ENCODE data around the gene LRRD1.
"Not testable (repeated sequence)": the region's sequence is repeated elsewhere in the genome, so short reads cannot be mapped to it uniquely, and the experiment has no call there.

Gene LRRD1

DNA sequence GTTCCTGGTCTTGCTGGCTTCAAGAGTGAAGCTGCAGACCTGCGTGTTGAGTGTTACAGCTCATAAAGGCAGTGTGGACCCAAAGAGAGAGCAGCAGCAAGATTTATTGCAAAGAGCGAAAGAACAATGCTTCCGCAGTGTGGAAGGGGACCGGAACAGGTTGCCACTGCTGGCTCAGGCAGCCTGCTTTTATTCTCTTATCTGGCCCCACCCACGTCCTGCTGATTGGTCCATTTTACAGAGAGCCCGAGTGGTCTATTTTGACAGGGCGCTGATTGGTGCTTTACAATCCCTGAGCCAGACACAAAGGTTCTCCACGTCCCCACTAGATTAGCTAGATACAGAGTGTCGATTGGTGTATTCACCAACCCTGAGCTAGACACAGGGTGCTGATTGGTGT is 36.2 kb downstream of the LRRD1 start:
- H3K4me1 ChIP-seq (ENCODE audit: control insufficient read depth in 1 of 2, insufficient read depth in 2 of 2, low read length in 2 of 2); H3K4me3 ChIP-seq (ENCODE audit: low read depth in 1 of 2, low read length in 2 of 2); H3K27me3 ChIP-seq (ENCODE audit: control insufficient read depth in 1 of 2, insufficient read depth in 2 of 2, low read length in 2 of 2); H3K36me3 ChIP-seq (ENCODE audit: control insufficient read depth in 1 of 2, insufficient read depth in 2 of 2, low read length in 2 of 2); H3K27ac ChIP-seq (ENCODE audit: low read depth, low read length); H3K9ac ChIP-seq (ENCODE audit: low read depth in 1 of 2, low read length in 2 of 2); H3K9me3 ChIP-seq (ENCODE audit: control insufficient read depth in 1 of 2, low read length in 2 of 2): not testable (repeated sequence)

DNA sequence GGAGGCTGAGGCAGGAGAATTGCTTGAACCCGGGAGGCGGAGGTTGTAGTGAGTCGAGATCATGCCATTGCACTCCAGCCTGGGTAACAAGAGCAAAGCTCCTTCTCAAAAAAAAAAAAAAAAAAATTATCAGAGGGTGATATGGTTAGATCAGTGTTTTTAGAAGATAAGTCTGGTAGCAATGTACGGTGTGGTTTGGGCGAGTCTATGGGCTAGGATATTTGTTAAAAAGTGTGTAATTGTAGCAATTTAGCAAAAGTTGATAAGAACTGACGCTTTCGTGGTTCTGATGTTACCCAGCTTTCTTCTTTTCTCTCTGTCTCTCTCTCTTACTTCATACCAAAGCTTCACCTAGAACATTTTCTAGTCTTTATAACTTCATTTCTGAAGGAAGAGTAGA is 37.8 kb downstream of the LRRD1 start:
- H3K9ac ChIP-seq (ENCODE audit: low read depth in 1 of 2, low read length in 2 of 2), result no peak overlapping the region
- H3K4me3 ChIP-seq (ENCODE audit: low read depth in 1 of 2, low read length in 2 of 2), result no peak overlapping the region
- no peaks in the 10 kb centered on the region for H3K4me1 ChIP-seq (ENCODE audit: control insufficient read depth in 1 of 2, insufficient read depth in 2 of 2, low read length in 2 of 2)
- no peak overlapping the region for H3K27ac ChIP-seq (ENCODE audit: low read depth, low read length)
- H3K36me3 ChIP-seq (ENCODE audit: control insufficient read depth in 1 of 2, insufficient read depth in 2 of 2, low read length in 2 of 2), result no peaks in the 10 kb centered on the region
- no peaks in the 10 kb centered on the region for H3K9me3 ChIP-seq (ENCODE audit: control insufficient read depth in 1 of 2, low read length in 2 of 2)
- no peaks in the 10 kb centered on the region for H3K27me3 ChIP-seq (ENCODE audit: control insufficient read depth in 1 of 2, insufficient read depth in 2 of 2, low read length in 2 of 2)

DNA sequence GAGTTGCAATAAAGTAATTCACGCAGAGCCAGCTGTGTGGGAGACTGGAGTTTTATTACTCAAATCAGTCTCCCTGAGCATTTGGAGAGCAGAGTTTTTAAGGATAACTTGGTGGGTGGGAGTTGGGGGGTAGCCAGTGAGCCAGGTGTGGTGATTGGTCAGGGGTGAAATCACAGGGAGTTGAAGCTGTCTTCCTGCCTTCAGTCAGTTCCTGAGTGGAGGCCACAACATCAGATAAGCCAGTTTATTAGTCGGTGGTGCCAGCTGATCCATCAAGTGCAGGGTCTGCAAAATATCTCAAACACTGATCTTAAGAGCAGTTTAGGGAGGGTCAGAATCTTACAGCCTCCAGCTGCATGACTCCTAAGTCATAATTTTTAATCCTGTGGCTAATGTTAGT is 41.4 kb downstream of the LRRD1 start:
- H3K4me3 ChIP-seq (ENCODE audit: low read depth in 1 of 2, low read length in 2 of 2), result no peak overlapping the region
- no peak overlapping the region for H3K27ac ChIP-seq (ENCODE audit: low read depth, low read length)
- no peaks in the 10 kb centered on the region for H3K27me3 ChIP-seq (ENCODE audit: control insufficient read depth in 1 of 2, insufficient read depth in 2 of 2, low read length in 2 of 2)
- no peaks in the 10 kb centered on the region for H3K36me3 ChIP-seq (ENCODE audit: control insufficient read depth in 1 of 2, insufficient read depth in 2 of 2, low read length in 2 of 2)
- H3K9ac ChIP-seq (ENCODE audit: low read depth in 1 of 2, low read length in 2 of 2), result no peak overlapping the region
- peaks cover 6 to 13% of the 10 kb centered on the region in 2 donors for H3K4me1 ChIP-seq (ENCODE audit: control insufficient read depth in 1 of 2, insufficient read depth in 2 of 2, low read length in 2 of 2)
- H3K9me3 ChIP-seq (ENCODE audit: control insufficient read depth in 1 of 2, low read length in 2 of 2), result no peaks in the 10 kb centered on the region

DNA sequence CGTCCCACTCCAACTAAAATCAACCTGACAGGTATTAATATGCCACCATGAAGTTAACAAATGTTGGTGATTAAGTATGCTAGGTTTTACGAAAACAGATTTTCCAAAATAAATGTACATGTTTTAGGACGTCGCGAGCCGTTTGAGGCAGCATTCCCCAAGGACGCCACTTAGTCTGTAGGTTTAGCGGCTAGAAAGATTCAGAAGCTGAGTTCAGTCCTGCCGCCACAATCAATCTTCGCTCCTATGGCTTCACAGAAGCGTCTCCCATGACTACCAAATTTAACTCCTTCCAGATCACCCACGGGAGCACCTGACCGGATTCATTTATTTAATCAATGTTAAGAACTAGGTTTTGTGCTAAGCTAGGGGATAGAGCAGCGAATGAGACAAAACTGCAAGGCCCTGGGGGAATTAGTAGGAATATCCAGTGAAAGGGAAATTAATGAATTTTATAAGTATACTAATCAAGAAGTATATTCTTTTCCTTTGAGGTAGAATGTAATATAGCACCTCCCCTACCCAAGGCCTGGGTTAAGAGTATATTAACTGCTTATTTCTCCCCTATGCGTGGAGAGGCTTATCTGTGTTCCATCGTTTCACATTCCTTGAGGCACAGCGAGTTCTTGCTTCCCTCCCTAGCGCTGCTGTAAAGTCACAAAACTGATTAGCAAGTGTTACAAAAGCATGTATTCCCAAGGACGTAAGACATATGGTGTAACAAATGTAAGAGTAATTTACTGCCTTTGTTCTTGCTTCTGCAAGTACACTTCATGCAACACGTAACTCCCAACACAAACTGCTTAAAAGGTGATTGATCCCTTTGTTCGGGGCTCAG is 43.7 kb downstream of the LRRD1 start:
- Histone ChIP-seq H3K4me1 (ENCODE audit: control insufficient read depth in 1 of 2, insufficient read depth in 2 of 2, low read length in 2 of 2) (peaks cover 22 to 24% of the 10 kb centered on the region in 2 donors), H3K36me3 (ENCODE audit: control insufficient read depth in 1 of 2, insufficient read depth in 2 of 2, low read length in 2 of 2) (peaks cover 1 to 7% of the 10 kb centered on the region in 2 donors), H3K9ac (ENCODE audit: low read depth in 1 of 2, low read length in 2 of 2) (peak overlapping the region; percentile 86 to 99), H3K4me3 (ENCODE audit: low read depth in 1 of 2, low read length in 2 of 2) (peak overlapping the region; percentile 82 to 91), H3K27me3 (ENCODE audit: control insufficient read depth in 1 of 2, insufficient read depth in 2 of 2, low read length in 2 of 2) (no peaks in the 10 kb centered on the region), H3K9me3 (ENCODE audit: control insufficient read depth in 1 of 2, low read length in 2 of 2) (no peaks in the 10 kb centered on the region), H3K27ac (ENCODE audit: low read depth, low read length) (peak overlapping the region; percentile 98)

DNA sequence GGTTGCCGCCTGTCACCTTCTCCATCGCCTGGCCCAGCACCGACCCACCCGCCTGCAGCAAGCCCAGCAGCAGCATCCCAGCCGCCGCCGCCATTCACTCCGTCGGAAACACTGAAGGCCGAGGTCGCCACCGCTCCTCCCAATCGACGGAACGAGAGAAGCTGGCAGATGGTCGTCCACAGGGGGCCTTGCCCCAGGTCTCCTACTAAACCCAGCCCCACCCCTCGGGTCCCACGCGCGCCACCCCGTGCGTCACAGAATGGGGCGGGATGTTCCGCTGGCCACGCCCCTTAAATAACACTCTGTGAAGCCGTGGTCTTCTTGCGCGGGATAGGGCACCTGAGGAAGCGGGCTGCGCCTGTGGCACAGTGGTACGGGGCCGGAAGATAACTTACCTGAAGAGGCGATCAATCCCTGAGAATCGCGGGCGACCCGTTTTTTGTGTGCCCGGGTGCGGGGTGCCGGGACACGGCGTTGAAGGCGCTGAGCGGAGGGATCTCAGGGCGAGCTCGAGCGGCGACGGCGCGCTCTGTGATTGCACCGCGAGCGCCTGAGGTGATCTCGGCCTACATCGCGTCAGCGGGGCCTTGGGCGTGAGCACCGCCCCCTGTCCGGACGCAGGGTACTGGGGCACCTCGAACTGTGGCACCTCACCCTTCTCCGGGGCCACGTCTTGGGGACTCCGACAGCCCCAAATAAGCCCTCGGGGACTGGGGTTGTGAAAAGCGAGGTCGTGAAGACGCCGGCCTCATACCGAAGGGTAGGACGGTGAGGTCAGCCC is 44.5 kb downstream of the LRRD1 start, which contains the start of gene CYP51A1:
TSS of gene CYP51A1 (minus strand) at position 207 of the 781 bp plus-strand sequence. CDS start at position 94, 113 bp downstream.
- Histone ChIP-seq H3K9ac (ENCODE audit: low read depth in 1 of 2, low read length in 2 of 2) (peak within 1 kb of the TSS; percentile 86 to 99), H3K36me3 (ENCODE audit: control insufficient read depth in 1 of 2, insufficient read depth in 2 of 2, low read length in 2 of 2) (peaks cover 9 to 15% of the 10 kb centered on the region in 2 donors), H3K4me3 (ENCODE audit: low read depth in 1 of 2, low read length in 2 of 2) (peak within 1 kb of the TSS; percentile 82 to 91), H3K27me3 (ENCODE audit: control insufficient read depth in 1 of 2, insufficient read depth in 2 of 2, low read length in 2 of 2) (no peaks in the 10 kb centered on the region), H3K4me1 (ENCODE audit: control insufficient read depth in 1 of 2, insufficient read depth in 2 of 2, low read length in 2 of 2) (peaks cover 22 to 24% of the 10 kb centered on the region in 2 donors), H3K27ac (ENCODE audit: low read depth, low read length) (peak within 1 kb of the TSS; percentile 98), H3K9me3 (ENCODE audit: control insufficient read depth in 1 of 2, low read length in 2 of 2) (no peaks in the 10 kb centered on the region)

DNA sequence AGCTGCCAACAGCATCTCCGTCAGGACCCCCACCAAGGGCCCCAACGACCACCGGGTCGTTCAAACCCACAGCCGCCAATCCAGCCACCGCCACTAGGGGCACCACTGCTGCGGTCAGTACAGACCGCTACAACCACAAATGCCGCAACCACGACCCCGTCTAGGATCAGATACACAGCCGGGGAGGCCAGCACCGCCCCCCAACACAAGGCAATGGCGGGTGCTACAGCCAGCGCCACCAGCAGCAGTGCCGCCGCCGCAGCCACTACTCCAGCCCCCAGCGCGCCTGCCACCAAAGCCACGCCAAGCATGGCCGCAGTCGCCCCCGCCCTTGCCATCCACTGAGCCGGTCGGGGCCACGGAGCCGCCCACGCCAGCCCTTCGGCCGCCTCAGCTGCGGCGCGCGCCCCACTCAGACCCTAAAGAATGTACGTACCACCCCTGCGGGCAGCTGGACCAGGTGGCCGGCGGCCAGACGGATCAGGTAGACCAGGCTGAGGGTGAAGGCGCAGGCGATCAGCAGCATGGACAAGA is 45.1 kb downstream of the LRRD1 start:
- peaks cover 22 to 24% of the 10 kb centered on the region in 2 donors for H3K4me1 ChIP-seq (ENCODE audit: control insufficient read depth in 1 of 2, insufficient read depth in 2 of 2, low read length in 2 of 2)
- peak overlapping the region; percentile 98 for H3K27ac ChIP-seq (ENCODE audit: low read depth, low read length)
- H3K27me3 ChIP-seq (ENCODE audit: control insufficient read depth in 1 of 2, insufficient read depth in 2 of 2, low read length in 2 of 2), result no peaks in the 10 kb centered on the region
- H3K9me3 ChIP-seq (ENCODE audit: control insufficient read depth in 1 of 2, low read length in 2 of 2), result no peaks in the 10 kb centered on the region
- H3K36me3 ChIP-seq (ENCODE audit: control insufficient read depth in 1 of 2, insufficient read depth in 2 of 2, low read length in 2 of 2), result peaks cover 9 to 19% of the 10 kb centered on the region in 2 donors
- H3K4me3 ChIP-seq (ENCODE audit: low read depth in 1 of 2, low read length in 2 of 2), result peak overlapping the region; percentile 82 to 91
- peak overlapping the region; percentile 86 to 99 for H3K9ac ChIP-seq (ENCODE audit: low read depth in 1 of 2, low read length in 2 of 2)

DNA sequence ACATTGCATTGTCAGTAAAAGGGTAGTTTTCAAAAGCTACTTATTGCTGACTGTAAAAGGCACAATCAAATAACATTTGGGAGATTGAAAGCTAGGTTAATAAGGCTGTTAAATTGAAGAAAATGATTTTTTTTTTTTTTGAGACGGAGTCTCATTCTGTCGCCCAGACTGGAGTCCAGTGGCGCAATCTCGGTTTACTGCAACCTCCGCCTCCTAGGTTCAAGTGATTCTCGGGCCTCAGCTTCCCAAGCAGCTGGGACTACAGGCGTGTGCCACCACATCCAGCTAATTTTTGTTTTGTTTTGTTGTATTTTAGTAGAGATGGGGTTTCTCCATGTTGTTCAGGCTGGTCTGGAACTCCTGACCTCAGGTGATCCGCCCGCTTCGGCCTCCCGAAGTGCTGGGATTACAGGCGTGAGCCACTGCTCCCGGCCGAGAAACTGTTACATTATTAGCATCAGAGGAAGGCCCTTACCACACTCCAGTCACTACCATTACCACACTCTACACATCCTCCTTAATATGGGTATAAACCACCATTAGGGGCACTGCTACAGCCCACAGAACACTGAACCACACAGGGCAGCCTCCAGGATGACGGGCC is 45.7 kb downstream of the LRRD1 start:
- Histone ChIP-seq H3K36me3 (ENCODE audit: control insufficient read depth in 1 of 2, insufficient read depth in 2 of 2, low read length in 2 of 2) (peaks cover 10 to 25% of the 10 kb centered on the region in 2 donors), H3K9me3 (ENCODE audit: control insufficient read depth in 1 of 2, low read length in 2 of 2) (no peaks in the 10 kb centered on the region), H3K4me1 (ENCODE audit: control insufficient read depth in 1 of 2, insufficient read depth in 2 of 2, low read length in 2 of 2) (peaks cover 22 to 24% of the 10 kb centered on the region in 2 donors), H3K4me3 (ENCODE audit: low read depth in 1 of 2, low read length in 2 of 2) (peak overlapping the region; percentile 82 to 91), H3K27ac (ENCODE audit: low read depth, low read length) (peak overlapping the region; percentile 98), H3K27me3 (ENCODE audit: control insufficient read depth in 1 of 2, insufficient read depth in 2 of 2, low read length in 2 of 2) (no peaks in the 10 kb centered on the region), H3K9ac (ENCODE audit: low read depth in 1 of 2, low read length in 2 of 2) (peak overlapping the region; percentile 86 to 99)

DNA sequence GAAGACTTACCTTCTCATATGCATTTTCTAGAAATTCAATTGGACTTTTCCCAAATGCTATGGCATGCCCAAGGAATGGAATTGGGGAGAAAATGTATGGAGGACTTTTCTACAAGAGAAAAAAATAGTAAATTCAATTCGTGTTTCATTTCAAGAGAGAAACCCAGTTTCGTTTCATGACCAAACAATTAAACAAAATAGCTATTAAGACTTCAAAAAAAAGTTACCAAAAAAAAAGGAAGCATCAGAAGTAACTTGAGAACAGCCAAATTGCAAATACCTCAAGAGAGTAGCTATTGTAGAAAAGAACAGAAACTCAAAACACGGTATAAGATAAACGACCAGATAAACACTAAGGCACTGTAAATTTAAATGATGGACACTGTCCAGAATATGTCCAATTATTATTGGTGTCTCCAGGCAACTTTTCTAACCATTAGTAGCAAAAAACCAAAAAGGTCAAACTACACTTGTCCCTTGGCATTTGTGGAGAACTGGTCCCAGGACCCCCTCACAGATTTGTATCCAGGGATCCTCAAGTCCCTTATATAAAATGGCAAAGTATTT is 47.1 kb downstream of the LRRD1 start:
- Histone ChIP-seq H3K9ac (ENCODE audit: low read depth in 1 of 2, low read length in 2 of 2) (no peak overlapping the region), H3K9me3 (ENCODE audit: control insufficient read depth in 1 of 2, low read length in 2 of 2) (no peaks in the 10 kb centered on the region), H3K27ac (ENCODE audit: low read depth, low read length) (no peak overlapping the region), H3K36me3 (ENCODE audit: control insufficient read depth in 1 of 2, insufficient read depth in 2 of 2, low read length in 2 of 2) (peaks cover 15 to 39% of the 10 kb centered on the region in 2 donors), H3K4me3 (ENCODE audit: low read depth in 1 of 2, low read length in 2 of 2) (peak overlapping the region in 1 of 2 donors; percentile 91), H3K27me3 (ENCODE audit: control insufficient read depth in 1 of 2, insufficient read depth in 2 of 2, low read length in 2 of 2) (no peaks in the 10 kb centered on the region), H3K4me1 (ENCODE audit: control insufficient read depth in 1 of 2, insufficient read depth in 2 of 2, low read length in 2 of 2) (peaks cover 22 to 24% of the 10 kb centered on the region in 2 donors)

DNA sequence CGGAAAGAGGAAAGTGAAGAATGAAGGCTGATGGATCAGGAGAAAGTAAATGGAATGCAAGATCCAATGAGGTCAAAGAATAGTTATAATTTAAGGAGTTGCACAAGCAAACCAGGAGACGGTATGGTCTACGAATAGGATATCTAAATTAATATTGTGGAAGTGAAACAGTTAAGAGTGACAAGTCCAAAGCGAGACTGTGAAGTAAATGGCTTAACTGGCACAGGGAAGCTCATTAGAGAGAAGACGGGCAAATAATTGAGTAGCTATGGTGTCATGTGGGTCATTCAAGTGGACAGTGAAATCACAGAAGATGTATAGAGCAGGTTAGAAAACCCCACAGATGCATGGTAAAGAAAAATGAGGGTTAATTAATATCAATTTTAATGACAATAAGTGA is 47.8 kb downstream of the LRRD1 start:
- H3K9me3 ChIP-seq (ENCODE audit: control insufficient read depth in 1 of 2, low read length in 2 of 2), result no peaks in the 10 kb centered on the region
- H3K27me3 ChIP-seq (ENCODE audit: control insufficient read depth in 1 of 2, insufficient read depth in 2 of 2, low read length in 2 of 2), result no peaks in the 10 kb centered on the region
- H3K4me3 ChIP-seq (ENCODE audit: low read depth in 1 of 2, low read length in 2 of 2), result no peak overlapping the region
- H3K27ac ChIP-seq (ENCODE audit: low read depth, low read length), result no peak overlapping the region
- H3K9ac ChIP-seq (ENCODE audit: low read depth in 1 of 2, low read length in 2 of 2), result no peak overlapping the region
- peaks cover 15 to 46% of the 10 kb centered on the region in 2 donors for H3K36me3 ChIP-seq (ENCODE audit: control insufficient read depth in 1 of 2, insufficient read depth in 2 of 2, low read length in 2 of 2)
- peaks cover 22 to 24% of the 10 kb centered on the region in 2 donors for H3K4me1 ChIP-seq (ENCODE audit: control insufficient read depth in 1 of 2, insufficient read depth in 2 of 2, low read length in 2 of 2)

Measured in duodenal mucosa (tissue), 2 donors.